Measurements from ENCODE around the gene CYBRD1. TPM values are rescaled to one million over a fixed set of nuclear protein-coding genes. Genes with fewer than 3 reads are reported as not detected.
"Not testable (repeated sequence)": the region's sequence is repeated elsewhere in the genome, so short reads cannot be mapped to it uniquely, and the experiment has no call there.

CYBRD1 gene
- total RNA-seq, 1 donor from 2014 or later = 12.5 TPM

- DNase-seq (ENCODE audit: low spot score) (no peak), ATAC-seq (no peak)
Observed at GRCh38 chr2:171515672-171516298, 6.5 kb upstream of the CYBRD1 start.

DNA sequence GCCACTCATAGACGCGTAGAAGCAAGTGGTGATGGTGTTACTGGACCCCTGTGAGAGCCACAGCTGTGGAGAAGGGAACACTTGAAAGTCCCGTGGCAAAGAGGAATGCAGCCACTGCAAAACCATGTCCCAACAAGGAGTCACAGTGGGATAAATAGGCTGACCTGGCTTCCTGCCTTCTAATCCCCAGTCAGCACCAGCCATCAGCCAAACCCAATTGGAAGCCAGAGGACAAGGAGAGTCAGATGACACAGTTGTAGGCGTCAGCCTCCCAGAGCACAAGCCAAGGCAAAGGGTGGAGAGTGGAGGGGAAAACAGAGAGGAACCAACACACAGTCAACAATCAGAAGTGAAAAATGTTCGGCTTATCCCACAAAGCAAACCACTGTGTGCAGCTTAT lies 5.5 kb upstream of the CYBRD1 start:
- DNase-seq (ENCODE audit: low spot score) (no peak), ATAC-seq (no peak)

DNA sequence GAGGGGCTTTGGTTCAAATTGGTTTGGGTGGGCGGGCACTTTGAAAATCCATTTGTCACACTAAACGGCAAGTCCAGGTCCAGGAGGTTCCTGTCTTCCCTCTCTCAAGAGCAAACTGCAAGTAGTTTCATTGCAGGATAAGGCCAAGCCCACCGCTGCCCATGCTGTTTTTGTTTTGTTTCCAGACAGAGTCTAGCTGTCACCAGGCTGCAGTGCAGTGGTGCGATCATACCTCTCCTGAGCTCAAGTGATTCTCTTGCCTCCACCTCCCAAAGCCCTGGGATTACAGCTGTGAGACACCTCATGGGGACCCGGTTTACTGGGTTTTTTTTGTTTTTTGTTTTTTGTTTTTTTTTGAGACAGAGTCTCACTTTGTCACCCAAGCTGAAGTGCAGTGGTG lies 1.8 kb upstream of the CYBRD1 start:
- DNase-seq (ENCODE audit: low spot score) (no peak), ATAC-seq (no peak)

DNA sequence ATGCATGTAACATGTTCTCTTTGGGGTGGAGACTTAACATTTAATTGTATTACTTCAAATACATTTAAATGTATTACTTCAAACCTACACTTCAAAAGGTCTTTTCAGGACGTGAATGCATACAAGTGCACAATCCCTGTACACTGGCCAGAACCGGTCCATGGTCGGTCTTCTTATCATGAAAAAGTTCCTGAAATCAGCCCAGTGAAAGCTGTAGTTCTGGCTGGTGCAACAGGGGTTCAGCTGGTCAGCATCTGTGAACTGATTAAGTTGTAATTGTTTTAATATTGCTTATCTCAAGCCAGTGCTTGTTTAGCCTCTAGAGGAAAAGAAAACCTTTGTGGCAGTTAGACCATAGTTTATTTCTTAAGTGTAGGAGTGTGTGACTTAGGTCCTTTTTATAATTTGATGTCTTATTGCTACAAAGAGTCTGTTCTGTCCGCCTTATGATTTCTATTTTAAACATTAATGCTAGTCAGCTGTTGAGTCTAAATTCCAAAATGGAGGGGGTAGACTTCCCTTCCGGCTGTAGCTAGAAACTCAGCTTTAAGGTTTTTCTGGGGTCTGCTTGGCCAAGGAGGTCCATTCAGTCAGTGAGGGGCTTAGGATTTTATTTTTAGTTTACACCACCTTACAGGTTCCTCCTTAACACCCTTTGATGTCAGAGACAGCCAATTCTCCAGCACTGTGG lies 768 bp upstream of the CYBRD1 start:
- DNase-seq (ENCODE audit: low spot score) (no peak), ATAC-seq (no peak)

- DNase-seq (ENCODE audit: low spot score) (no peak), ATAC-seq (peak; percentile 56)
Observed at GRCh38 chr2:171522788-171523087, 464 bp downstream of the CYBRD1 start.

GRCh38 chr2:171523088-171524017 lies 1.1 kb downstream of the CYBRD1 start:
- ATAC-seq (peak; percentile 85), DNase-seq (ENCODE audit: low spot score) (peak; percentile 77)

GRCh38 chr2:171524018-171524401 lies 1.7 kb downstream of the CYBRD1 start:
- ATAC-seq (peak; percentile 30), DNase-seq (ENCODE audit: low spot score) (no peak)

DNA sequence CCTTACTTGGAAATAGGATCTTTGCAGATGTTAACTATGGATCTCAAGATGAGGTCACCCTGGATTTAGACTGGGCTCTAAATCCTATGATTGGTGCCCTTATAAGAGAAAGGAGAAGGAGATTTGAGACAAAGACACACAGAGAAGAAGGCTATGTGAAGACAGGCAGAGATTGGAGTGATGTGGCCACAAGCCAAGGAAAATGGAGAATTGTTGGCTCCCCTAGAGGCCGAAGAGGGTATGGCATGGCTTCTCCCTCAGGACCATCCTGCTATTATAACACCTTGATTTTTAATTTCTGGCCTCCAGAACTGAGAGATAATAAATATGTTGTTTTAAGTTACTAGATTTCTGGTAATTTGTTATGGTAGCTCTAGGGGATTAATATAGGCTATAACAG lies 7.6 kb downstream of the CYBRD1 start:
- DNase-seq (ENCODE audit: low spot score) (no peak), ATAC-seq (peak; percentile 41)

- ATAC-seq (peak; percentile 62), DNase-seq (ENCODE audit: low spot score) (no peak)
Observed at GRCh38 chr2:171530378-171530777, 8.1 kb downstream of the CYBRD1 start.

- ATAC-seq; DNase-seq (ENCODE audit: low spot score): not testable (repeated sequence)
Observed at GRCh38 chr2:171530859-171531258, 8.6 kb downstream of the CYBRD1 start.

DNA sequence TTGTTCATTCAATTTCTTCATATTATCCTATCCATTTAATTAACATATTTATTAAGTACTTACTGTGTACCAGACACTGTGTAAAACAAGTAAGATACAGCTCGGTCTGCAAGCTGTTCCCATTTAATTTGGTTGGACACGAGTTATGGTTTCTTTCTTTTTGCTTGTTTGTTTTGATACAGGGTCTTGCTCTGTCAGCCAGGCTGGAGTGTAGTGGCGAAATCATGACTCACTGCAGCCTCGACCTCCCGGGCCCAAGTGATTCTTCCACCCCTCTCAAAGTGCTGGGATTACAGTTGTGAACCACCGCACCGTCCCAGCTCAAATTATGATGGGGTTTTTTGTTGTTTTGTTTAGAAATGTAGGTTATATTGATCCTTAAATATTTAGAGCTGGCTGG lies 9.0 kb downstream of the CYBRD1 start:
- ATAC-seq (no peak), DNase-seq (ENCODE audit: low spot score) (no peak)

DNA sequence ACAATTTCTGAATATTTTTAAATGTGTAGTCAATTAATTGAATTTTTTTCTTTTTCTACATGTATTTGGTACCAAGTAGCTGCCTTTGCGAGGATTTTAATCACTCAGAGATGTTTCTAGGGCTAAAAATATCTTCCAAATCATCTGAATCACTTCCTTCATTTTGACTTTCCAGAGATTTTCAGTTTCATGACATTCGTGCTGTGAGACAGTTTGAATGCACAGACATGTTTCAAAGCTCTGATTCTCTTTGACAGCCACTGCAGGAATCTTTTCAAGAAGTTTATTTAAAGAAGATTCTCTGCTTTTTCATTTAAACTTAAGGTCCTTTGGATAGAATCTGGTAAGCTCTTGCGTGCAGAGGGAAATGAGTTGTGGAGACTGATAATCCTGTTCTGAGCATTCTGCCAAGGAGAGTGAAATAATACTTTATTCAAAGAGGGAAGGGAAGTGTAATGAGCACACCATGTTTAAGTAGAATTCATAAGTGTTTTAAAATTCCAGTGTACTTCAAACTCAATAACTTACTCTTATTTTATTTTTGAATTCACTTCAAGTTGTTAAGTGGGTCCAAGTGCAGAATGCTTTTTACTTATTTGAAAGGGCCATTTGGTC lies 9.7 kb downstream of the CYBRD1 start:
- ATAC-seq = no peak

GRCh38 chr2:171533331-171533730 lies 11.1 kb downstream of the CYBRD1 start:
- ATAC-seq (no peak), DNase-seq (ENCODE audit: low spot score) (no peak)

More for the DNA sequence above, 9.7 kb downstream of the CYBRD1 start:
- no peak for DNase-seq (ENCODE audit: low spot score)

DNA sequence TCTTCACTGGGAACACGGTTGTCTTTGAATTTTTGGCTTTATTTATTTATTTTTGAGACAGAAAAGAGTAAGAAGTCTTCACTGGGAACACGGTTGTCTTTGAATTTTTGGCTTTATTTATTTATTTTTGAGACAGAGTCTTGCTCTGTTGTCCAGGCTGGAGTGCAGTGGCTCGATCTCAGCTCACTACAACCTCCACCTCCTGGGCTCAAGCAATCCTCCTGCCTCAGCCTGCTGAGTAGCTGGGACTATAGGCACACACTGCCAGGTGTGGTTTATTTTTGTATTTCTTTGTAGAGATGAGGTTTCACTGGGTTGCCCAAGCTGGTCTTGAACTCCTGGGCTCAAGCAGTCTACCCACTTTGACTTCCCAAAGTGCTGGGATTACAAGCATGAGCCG lies 13.3 kb downstream of the CYBRD1 start:
- ATAC-seq; DNase-seq (ENCODE audit: low spot score): not testable (repeated sequence)

- ATAC-seq = no peak
- DNase-seq (ENCODE audit: low spot score) = no peak
Observed at GRCh38 chr2:171540437-171540836, 18.2 kb downstream of the CYBRD1 start.

DNA sequence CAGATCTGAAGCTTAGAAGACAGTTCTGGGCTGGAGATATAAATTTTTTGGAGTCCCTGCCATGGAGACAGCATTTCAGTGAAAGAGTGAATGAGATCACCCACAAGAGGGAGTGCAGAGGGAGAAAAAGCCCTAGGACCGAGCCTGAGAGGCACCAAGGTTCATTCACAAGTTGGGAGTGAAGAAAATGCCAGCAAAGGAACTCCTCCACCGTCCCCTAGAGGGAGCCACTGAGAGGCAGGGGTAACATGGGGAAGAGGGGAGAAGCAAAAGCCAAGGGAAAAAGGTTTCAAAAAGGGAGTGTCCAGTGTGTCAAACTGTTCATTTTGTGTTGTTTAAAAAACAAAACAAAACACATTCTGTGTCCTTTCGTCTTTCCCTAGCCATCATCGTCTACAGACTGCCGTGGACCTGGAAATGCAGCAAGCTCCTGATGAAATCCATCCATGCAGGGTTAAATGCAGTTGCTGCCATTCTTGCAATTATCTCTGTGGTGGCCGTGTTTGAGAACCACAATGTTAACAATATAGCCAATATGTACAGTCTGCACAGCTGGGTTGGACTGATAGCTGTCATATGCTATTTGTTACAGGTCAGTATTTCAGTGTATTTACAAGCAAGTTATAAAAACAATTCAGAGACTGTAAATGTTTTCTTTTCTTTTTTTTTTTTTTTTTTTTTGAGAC lies 19.1 kb downstream of the CYBRD1 start:
- ATAC-seq = peak; percentile 48
- DNase-seq (ENCODE audit: low spot score) = no peak

GRCh38 chr2:171545086-171545485 lies 22.8 kb downstream of the CYBRD1 start:
- ATAC-seq (no peak), DNase-seq (ENCODE audit: low spot score) (no peak)

- DNase-seq (ENCODE audit: low spot score) (no peak), ATAC-seq (no peak)
Observed at GRCh38 chr2:171547256-171547655, 25.0 kb downstream of the CYBRD1 start.

GRCh38 chr2:171547720-171548119 lies 25.4 kb downstream of the CYBRD1 start:
- ATAC-seq (no peak), DNase-seq (ENCODE audit: low spot score) (no peak)

GRCh38 chr2:171550613-171551012 lies 28.3 kb downstream of the CYBRD1 start:
- ATAC-seq (no peak), DNase-seq (ENCODE audit: low spot score) (no peak)

DNA sequence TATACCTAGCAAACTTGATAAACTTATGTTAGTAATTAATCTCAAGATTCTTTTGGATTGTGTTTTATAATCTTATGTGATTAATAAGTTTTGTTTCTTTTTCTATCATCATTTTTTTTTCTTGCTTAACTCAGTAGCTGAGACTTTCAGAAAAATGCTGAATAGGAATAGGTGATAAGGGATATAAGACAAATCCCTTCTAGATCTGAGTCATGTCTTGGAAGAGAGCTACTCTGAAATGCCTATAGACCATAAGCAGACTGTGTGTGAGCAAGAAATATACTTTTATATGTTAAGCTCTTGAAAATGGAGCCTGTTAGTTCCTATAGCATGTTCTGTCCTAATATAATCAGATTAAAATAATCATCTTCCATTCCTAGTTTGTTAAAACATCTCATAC lies 29.6 kb downstream of the CYBRD1 start:
- no peak for DNase-seq (ENCODE audit: low spot score)
- no peak for ATAC-seq

Data from left lobe of liver (tissue), 2 donors.